Thyroid gland (tissue), 4 donors: Measurements from ENCODE around the gene PMIS2.

Source experiments
- POLR2A ChIP-seq, 2 donors: fragments of 450-650 bp; IDR thresholded peaks; one replicate each; pipeline ENCODE4 v1.6.1; 2017; ENCODE audit warnings: antibody characterized with exemption in 2 of 2, mild to moderate bottlenecking in 2 of 2, moderate library complexity in 1 of 2
- TF ChIP-seq, protein P1 (sequence below), 6 experiments: fragments of 200-600 bp in 3 of 6; fragments of 450-650 bp in 3 of 6; sonication (generic) in 3 of 6; IDR thresholded peaks; one replicate each; pipeline ENCODE4 v1.5.1; 2016 to 2019; ENCODE audit warnings: antibody characterized with exemption in 6 of 6, mild to moderate bottlenecking in 2 of 6, inconsistent platforms in 1 of 6, moderate library complexity in 1 of 6

DNA sequence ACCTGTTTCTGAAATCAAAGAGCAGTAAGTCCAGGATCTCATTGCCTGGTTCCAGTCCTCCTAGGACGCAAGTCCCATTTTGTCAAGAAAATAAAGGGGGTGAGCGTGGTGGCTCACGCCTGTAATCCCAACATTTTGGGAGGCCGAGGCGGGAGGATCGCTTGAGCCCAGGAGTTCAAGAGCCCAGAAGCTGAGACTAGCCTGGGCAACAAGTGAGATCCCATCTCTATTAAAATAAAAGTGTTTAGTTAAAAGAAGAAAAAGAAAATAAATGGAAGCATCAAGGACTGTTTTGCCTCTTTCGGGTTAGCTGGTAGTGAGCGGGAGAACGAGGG lies 26.2 kb downstream of the PMIS2 start:
- TF ChIP-seq POLR2A (IDR thresholded peaks at IDR 0.05): no peak
- TF ChIP-seq, protein P1, sequence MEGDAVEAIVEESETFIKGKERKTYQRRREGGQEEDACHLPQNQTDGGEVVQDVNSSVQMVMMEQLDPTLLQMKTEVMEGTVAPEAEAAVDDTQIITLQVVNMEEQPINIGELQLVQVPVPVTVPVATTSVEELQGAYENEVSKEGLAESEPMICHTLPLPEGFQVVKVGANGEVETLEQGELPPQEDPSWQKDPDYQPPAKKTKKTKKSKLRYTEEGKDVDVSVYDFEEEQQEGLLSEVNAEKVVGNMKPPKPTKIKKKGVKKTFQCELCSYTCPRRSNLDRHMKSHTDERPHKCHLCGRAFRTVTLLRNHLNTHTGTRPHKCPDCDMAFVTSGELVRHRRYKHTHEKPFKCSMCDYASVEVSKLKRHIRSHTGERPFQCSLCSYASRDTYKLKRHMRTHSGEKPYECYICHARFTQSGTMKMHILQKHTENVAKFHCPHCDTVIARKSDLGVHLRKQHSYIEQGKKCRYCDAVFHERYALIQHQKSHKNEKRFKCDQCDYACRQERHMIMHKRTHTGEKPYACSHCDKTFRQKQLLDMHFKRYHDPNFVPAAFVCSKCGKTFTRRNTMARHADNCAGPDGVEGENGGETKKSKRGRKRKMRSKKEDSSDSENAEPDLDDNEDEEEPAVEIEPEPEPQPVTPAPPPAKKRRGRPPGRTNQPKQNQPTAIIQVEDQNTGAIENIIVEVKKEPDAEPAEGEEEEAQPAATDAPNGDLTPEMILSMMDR (IDR thresholded peaks at IDR 0.05): no peak
